Ishikawa (cell line): ENCODE results near the gene DDX49.
A peak's percentile ranks its signal among the peaks of the same experiment; 100 is the strongest.

Experiments used
- CEBPB ChIP-seq: IDR thresholded peaks from 2 replicates; pipeline ENCODE4 v1.6.1; 2012
- CREB1 ChIP-seq: IDR thresholded peaks from 2 replicates; pipeline ENCODE4 v1.6.1; 2012; ENCODE audit warnings: low read depth
- EGR1 ChIP-seq: IDR thresholded peaks from 2 replicates; pipeline ENCODE4 v1.6.1; 2012
- EP300 ChIP-seq: IDR thresholded peaks from 2 replicates; pipeline ENCODE4 v1.6.1; 2012; ENCODE audit warnings: borderline replicate concordance
- FOXM1 ChIP-seq: IDR thresholded peaks from 2 replicates; pipeline ENCODE4 v1.6.1; 2012; ENCODE audit warnings: low read depth, borderline replicate concordance
- NFIC ChIP-seq: IDR thresholded peaks from 2 replicates; pipeline ENCODE4 v1.6.1; 2012
- RAD21 ChIP-seq: IDR thresholded peaks from 2 replicates; pipeline ENCODE4 v1.6.1; 2012; ENCODE audit warnings: low read depth
- TAF1 ChIP-seq: IDR thresholded peaks from 2 replicates; pipeline ENCODE4 v1.6.1; 2012; ENCODE audit warnings: low read depth, mild to moderate bottlenecking
- TCF12 ChIP-seq: IDR thresholded peaks from 2 replicates; pipeline ENCODE4 v1.6.1; 2012; ENCODE audit warnings: low read depth
- TEAD4 ChIP-seq: IDR thresholded peaks from 2 replicates; pipeline ENCODE4 v1.6.1; 2012
- YY1 ChIP-seq: IDR thresholded peaks from 2 replicates; pipeline ENCODE4 v1.6.1; 2012; ENCODE audit warnings: low read depth
- ZBTB7A ChIP-seq: IDR thresholded peaks from 2 replicates; pipeline ENCODE4 v1.6.1; 2012; ENCODE audit warnings: low read depth
- TF ChIP-seq, protein P1 (sequence below): IDR thresholded peaks from 2 replicates; pipeline ENCODE4 v1.6.1; 2012; ENCODE audit warnings: low read depth, mild to moderate bottlenecking
- TF ChIP-seq, protein P2 (sequence below): IDR thresholded peaks from 2 replicates; pipeline ENCODE4 v1.6.1; 2012
- TF ChIP-seq, protein P3 (sequence below): IDR thresholded peaks from 2 replicates; pipeline ENCODE4 v1.6.1; 2012

DDX49 gene

GRCh38 chr19:18929311-18929710 lies 9.8 kb downstream of the DDX49 start:
- no peak for TF ChIP-seq TAF1

- TF ChIP-seq TEAD4 (no peak), YY1 (no peak), RAD21 (no peak), ZBTB7A (no peak), TAF1 (no peak), NFIC (no peak), FOXM1 (no peak), EP300 (no peak), CEBPB (no peak), EGR1 (no peak), TCF12 (no peak), CREB1 (no peak)
- TF ChIP-seq, protein P1, sequence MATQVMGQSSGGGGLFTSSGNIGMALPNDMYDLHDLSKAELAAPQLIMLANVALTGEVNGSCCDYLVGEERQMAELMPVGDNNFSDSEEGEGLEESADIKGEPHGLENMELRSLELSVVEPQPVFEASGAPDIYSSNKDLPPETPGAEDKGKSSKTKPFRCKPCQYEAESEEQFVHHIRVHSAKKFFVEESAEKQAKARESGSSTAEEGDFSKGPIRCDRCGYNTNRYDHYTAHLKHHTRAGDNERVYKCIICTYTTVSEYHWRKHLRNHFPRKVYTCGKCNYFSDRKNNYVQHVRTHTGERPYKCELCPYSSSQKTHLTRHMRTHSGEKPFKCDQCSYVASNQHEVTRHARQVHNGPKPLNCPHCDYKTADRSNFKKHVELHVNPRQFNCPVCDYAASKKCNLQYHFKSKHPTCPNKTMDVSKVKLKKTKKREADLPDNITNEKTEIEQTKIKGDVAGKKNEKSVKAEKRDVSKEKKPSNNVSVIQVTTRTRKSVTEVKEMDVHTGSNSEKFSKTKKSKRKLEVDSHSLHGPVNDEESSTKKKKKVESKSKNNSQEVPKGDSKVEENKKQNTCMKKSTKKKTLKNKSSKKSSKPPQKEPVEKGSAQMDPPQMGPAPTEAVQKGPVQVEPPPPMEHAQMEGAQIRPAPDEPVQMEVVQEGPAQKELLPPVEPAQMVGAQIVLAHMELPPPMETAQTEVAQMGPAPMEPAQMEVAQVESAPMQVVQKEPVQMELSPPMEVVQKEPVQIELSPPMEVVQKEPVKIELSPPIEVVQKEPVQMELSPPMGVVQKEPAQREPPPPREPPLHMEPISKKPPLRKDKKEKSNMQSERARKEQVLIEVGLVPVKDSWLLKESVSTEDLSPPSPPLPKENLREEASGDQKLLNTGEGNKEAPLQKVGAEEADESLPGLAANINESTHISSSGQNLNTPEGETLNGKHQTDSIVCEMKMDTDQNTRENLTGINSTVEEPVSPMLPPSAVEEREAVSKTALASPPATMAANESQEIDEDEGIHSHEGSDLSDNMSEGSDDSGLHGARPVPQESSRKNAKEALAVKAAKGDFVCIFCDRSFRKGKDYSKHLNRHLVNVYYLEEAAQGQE: no peak
- TF ChIP-seq, protein P2, sequence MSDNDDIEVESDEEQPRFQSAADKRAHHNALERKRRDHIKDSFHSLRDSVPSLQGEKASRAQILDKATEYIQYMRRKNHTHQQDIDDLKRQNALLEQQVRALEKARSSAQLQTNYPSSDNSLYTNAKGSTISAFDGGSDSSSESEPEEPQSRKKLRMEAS: no peak
- TF ChIP-seq, protein P3, sequence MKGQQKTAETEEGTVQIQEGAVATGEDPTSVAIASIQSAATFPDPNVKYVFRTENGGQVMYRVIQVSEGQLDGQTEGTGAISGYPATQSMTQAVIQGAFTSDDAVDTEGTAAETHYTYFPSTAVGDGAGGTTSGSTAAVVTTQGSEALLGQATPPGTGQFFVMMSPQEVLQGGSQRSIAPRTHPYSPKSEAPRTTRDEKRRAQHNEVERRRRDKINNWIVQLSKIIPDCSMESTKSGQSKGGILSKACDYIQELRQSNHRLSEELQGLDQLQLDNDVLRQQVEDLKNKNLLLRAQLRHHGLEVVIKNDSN: no peak
These were observed 12.0 kb downstream of the DDX49 start for GRCh38 chr19:18931316-18932162.

- TF ChIP-seq, protein P2: 0 out of 2 replicates have a peak, but pooled peaks have one; percentile 24
- no peak for TF ChIP-seq RAD21
These were observed 12.8 kb downstream of the DDX49 start for GRCh38 chr19:18932216-18932841.

GRCh38 chr19:18933297-18933696 lies 13.8 kb downstream of the DDX49 start:
- TF ChIP-seq EGR1: no peak
- TF ChIP-seq TAF1: no peak

DNA sequence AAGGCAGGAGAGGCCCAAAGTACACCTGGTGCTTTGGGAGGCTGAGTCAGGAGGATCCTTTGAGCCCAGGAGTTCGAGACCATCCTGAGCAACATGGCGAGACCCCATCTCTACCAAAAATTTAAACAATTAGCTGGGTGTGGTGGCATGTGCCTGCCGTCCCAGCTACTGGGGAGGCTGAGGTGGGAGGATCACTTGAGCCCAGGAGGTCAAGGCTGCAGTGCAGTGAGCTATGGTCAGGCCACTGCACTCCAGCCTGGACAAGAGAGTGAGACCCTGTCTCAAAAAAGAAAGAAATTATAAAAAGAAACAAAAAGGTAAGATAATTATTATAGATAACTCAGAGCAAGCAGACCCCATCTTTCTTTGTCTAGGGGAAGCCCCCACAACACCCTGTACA lies 19.6 kb downstream of the DDX49 start:
- TF ChIP-seq CEBPB (no peak), RAD21 (no peak), TEAD4 (no peak), EP300 (no peak), TCF12 (no peak), NFIC (no peak), TAF1 (no peak), CREB1 (no peak), FOXM1 (no peak), EGR1 (no peak), ZBTB7A (no peak), YY1 (no peak)
- TF ChIP-seq, protein P2: no peak
- TF ChIP-seq, protein P3: no peak
- TF ChIP-seq, protein P1: no peak
